ENCODE data around the gene DNAJC25. TPM values are rescaled to one million over a fixed set of nuclear protein-coding genes. Genes with fewer than 3 reads are reported as not detected.
A peak's percentile ranks its signal among the peaks of the same experiment; 100 is the strongest.

DNAJC25 gene
- total RNA-seq, 1 experiment from 2014 or later: 7.9 TPM

GRCh38 chr9:111588846-111589245, 42.3 kb upstream of the DNAJC25 start:
- intact Hi-C loops (cut with micrococcal nuclease; ENCODE audit: unreplicated experiment): no loop called here
- POLR2A ChIA-PET (ENCODE audit: unreplicated experiment): no interaction called here
- Histone ChIP-seq H3K4me1 (replicated peaks; ENCODE audit: insufficient read depth) (no peaks in the 10 kb centered on the region), H3K9me3 (ENCODE audit: insufficient read depth, low read depth) (no peaks in the 10 kb centered on the region; the same call in 1 of the 2 replicates), H3K4me2 (no peak overlapping the region), H2AFZ (no peak overlapping the region), H3K27me3 (ENCODE audit: insufficient read depth, low read depth) (no peaks in the 10 kb centered on the region), H3K36me3 (ENCODE audit: low read depth) (peaks cover 71% of the 10 kb centered on the region), H3K79me2 (ENCODE audit: low read depth) (peaks cover 13% of the 10 kb centered on the region), H3K4me3 (no peak overlapping the region), H4K20me1 (ENCODE audit: insufficient read depth) (peaks cover 7% of the 10 kb centered on the region; the same call in 1 of the 2 replicates), H3K9me2 (ENCODE audit: insufficient read depth) (no peaks in the 10 kb centered on the region), H3K27ac (no peak overlapping the region), H3F3A (ENCODE audit: insufficient read depth, low read depth) (peaks cover 76% of the 10 kb centered on the region)
- CTCF ChIA-PET: no interaction called here
- DNase-seq: no peak
- TF ChIP-seq CTCF (conservative IDR thresholded peaks at IDR 0.05) (no peak), EZH2 (IDR thresholded peaks at IDR 0.05; ENCODE audit: low read depth) (no peak)
- no TSS peak for BruUV-seq (replicated peaks)

GRCh38 chr9:111597852-111598732, 33.0 kb upstream of the DNAJC25 start:
- TF ChIP-seq CTCF (conservative IDR thresholded peaks at IDR 0.05) (peak; percentile 81), EZH2 (IDR thresholded peaks at IDR 0.05; ENCODE audit: low read depth) (no peak)
- Histone ChIP-seq H3K36me3 (ENCODE audit: low read depth) (peaks cover 40% of the 10 kb centered on the region), H3K4me2 (peak overlapping the region; percentile 81), H3K27ac (peak overlapping the region; percentile 100), H4K20me1 (ENCODE audit: insufficient read depth) (peaks cover 37% of the 10 kb centered on the region), H3K27me3 (ENCODE audit: insufficient read depth, low read depth) (no peaks in the 10 kb centered on the region), H3K9me3 (ENCODE audit: insufficient read depth, low read depth) (no peaks in the 10 kb centered on the region), H3K4me1 (replicated peaks; ENCODE audit: insufficient read depth) (peaks cover 51% of the 10 kb centered on the region), H3K79me2 (ENCODE audit: low read depth) (peaks cover 75% of the 10 kb centered on the region), H3K4me3 (peak overlapping the region; percentile 96), H2AFZ (peak overlapping the region; percentile 79; the same call in 1 of the 2 replicates), H3F3A (ENCODE audit: insufficient read depth, low read depth) (peaks cover 85% of the 10 kb centered on the region), H3K9me2 (ENCODE audit: insufficient read depth) (no peaks in the 10 kb centered on the region)
- DNase-seq: peak; percentile 66 to 73
- TSS peak; percentile 30 for BruUV-seq (replicated peaks)
- intact Hi-C loops (cut with micrococcal nuclease; ENCODE audit: unreplicated experiment): loop anchor here (1.0 to 10.0 kb wide), 5 partner anchors 24 to 476 kb away; no protein-coding TSS in a partner anchor
- ChIA-PET CTCF (interaction anchor here (0.6 to 0.8 kb wide), 3 partner anchors 105 to 899 kb away, joined by 3 read pairs; no protein-coding TSS in a partner anchor), POLR2A (ENCODE audit: unreplicated experiment) (interaction anchor here (0.9 kb wide), 1 partner anchor 130 kb away, joined by 13 read pairs; no protein-coding TSS in a partner anchor)

- no peaks in the 10 kb centered on the region for H3K27me3 ChIP-seq (ENCODE audit: insufficient read depth, low read depth)
- no peaks in the 10 kb centered on the region for H3K9me3 ChIP-seq (ENCODE audit: insufficient read depth, low read depth)
- peak overlapping the region; percentile 100 for H3K27ac ChIP-seq
- no peaks in the 10 kb centered on the region for H3K9me2 ChIP-seq (ENCODE audit: insufficient read depth)
- ChIA-PET POLR2A (ENCODE audit: unreplicated experiment) (interaction anchor here (0.6 to 0.9 kb wide), 5 partner anchors 11 to 1942 kb away, joined by 3 to 13 read pairs (median 5); partner anchors contain the start of gene DNAJC25), CTCF (interaction anchor here (0.8 kb wide), 1 partner anchor 476 kb away, joined by 4 read pairs; no protein-coding TSS in a partner anchor)
- peaks cover 57% of the 10 kb centered on the region for H3K4me1 ChIP-seq (replicated peaks; ENCODE audit: insufficient read depth)
- no TSS peak for BruUV-seq (replicated peaks)
- peaks cover 69% of the 10 kb centered on the region for H3K79me2 ChIP-seq (ENCODE audit: low read depth)
- intact Hi-C loops (cut with micrococcal nuclease; ENCODE audit: unreplicated experiment): loop anchor here (1.0 to 10.0 kb wide), 7 partner anchors 24 to 336 kb away; partner anchors contain the start of genes DNAJC25 and UGCG
- H2AFZ ChIP-seq: peak overlapping the region; percentile 79
- peaks cover 34% of the 10 kb centered on the region for H3K36me3 ChIP-seq (ENCODE audit: low read depth)
- peak overlapping the region; percentile 96 for H3K4me3 ChIP-seq
- H4K20me1 ChIP-seq (ENCODE audit: insufficient read depth): peaks cover 35% of the 10 kb centered on the region
- DNase-seq: no peak
- peaks cover 79% of the 10 kb centered on the region for H3F3A ChIP-seq (ENCODE audit: insufficient read depth, low read depth)
- peak overlapping the region; percentile 81 for H3K4me2 ChIP-seq
- TF ChIP-seq EZH2 (IDR thresholded peaks at IDR 0.05; ENCODE audit: low read depth): no peak
- no peak for TF ChIP-seq CTCF (conservative IDR thresholded peaks at IDR 0.05)
These were observed 32.4 kb upstream of the DNAJC25 start for GRCh38 chr9:111598733-111599091.
